Measurements from ENCODE around the gene TXK. TPM values are rescaled to one million over a fixed set of nuclear protein-coding genes. Genes with fewer than 3 reads are reported as not detected.

Gene TXK
- total RNA-seq, 1 experiment from 2014 or later: 2.6 TPM

DNA sequence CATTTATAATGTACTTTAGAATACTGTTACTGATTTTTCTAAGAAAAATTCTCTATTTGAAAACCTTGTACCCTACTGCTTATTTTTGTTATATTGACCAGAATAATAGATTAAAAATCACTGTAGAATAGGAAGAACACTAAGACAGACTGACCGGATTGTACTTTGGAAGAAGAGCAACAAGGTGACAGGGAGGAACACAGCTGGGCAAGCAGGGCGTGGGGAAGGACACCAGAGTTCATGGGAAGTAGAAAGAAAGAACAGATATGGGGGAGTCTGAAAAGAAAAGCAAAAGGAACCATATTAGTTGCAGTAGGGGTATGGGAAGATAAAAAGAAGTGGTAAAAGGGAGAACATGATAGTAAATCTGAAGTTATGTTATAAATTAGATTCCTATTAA is 38.6 kb downstream of the TXK start:
- peaks cover 13% of the 10 kb centered on the region; the same call in 1 of the 2 replicates for H3F3A ChIP-seq (ENCODE audit: insufficient read depth, low read depth)
- intact Hi-C loops (cut with micrococcal nuclease; ENCODE audit: unreplicated experiment): no loop called here
- H3K27me3 ChIP-seq (ENCODE audit: insufficient read depth, low read depth): no peaks in the 10 kb centered on the region
- H3K9me2 ChIP-seq (ENCODE audit: insufficient read depth): no peaks in the 10 kb centered on the region
- CTCF ChIA-PET: no interaction called here
- peaks cover 18% of the 10 kb centered on the region for H3K4me1 ChIP-seq (replicated peaks; ENCODE audit: insufficient read depth)
- H3K9me3 ChIP-seq (ENCODE audit: insufficient read depth, low read depth): 0 out of 2 replicates have a peak, but pooled peaks cover 5% of the 10 kb centered on the region
- no TSS peak for BruUV-seq (replicated peaks)
- DNase-seq: no peak
- H3K36me3 ChIP-seq (ENCODE audit: low read depth): no peaks in the 10 kb centered on the region
- POLR2A ChIA-PET (ENCODE audit: unreplicated experiment): interaction anchor here (0.6 kb wide), 1 partner anchor 179 kb away, joined by 3 read pairs; no protein-coding TSS in a partner anchor
- H3K4me3 ChIP-seq: no peak overlapping the region
- TF ChIP-seq CTCF (conservative IDR thresholded peaks at IDR 0.05): no peak
- TF ChIP-seq EZH2 (IDR thresholded peaks at IDR 0.05; ENCODE audit: low read depth): no peak
- H3K79me2 ChIP-seq (ENCODE audit: low read depth): no peaks in the 10 kb centered on the region
- no peak overlapping the region for H2AFZ ChIP-seq
- H3K27ac ChIP-seq: no peak overlapping the region
- H3K4me2 ChIP-seq: no peak overlapping the region
- no peaks in the 10 kb centered on the region for H4K20me1 ChIP-seq (ENCODE audit: insufficient read depth)

GRCh38 chr4:48093991-48094416 is 40.0 kb downstream of the TXK start:
- Histone ChIP-seq H3K4me3 (no peak overlapping the region), H3K4me2 (peak overlapping the region; percentile 43), H3K36me3 (ENCODE audit: low read depth) (no peaks in the 10 kb centered on the region), H3K9me2 (ENCODE audit: insufficient read depth) (no peaks in the 10 kb centered on the region), H4K20me1 (ENCODE audit: insufficient read depth) (no peaks in the 10 kb centered on the region), H3K9me3 (ENCODE audit: insufficient read depth, low read depth) (0 out of 2 replicates have a peak, but pooled peaks cover 5% of the 10 kb centered on the region), H2AFZ (no peak overlapping the region), H3F3A (ENCODE audit: insufficient read depth, low read depth) (peaks cover 13% of the 10 kb centered on the region; the same call in 1 of the 2 replicates), H3K27ac (peak overlapping the region; percentile 62), H3K79me2 (ENCODE audit: low read depth) (no peaks in the 10 kb centered on the region), H3K4me1 (replicated peaks; ENCODE audit: insufficient read depth) (peaks cover 18% of the 10 kb centered on the region), H3K27me3 (ENCODE audit: insufficient read depth, low read depth) (no peaks in the 10 kb centered on the region)
- POLR2A ChIA-PET (ENCODE audit: unreplicated experiment): interaction anchor here (0.7 kb wide), 1 partner anchor 37 kb away, joined by 3 read pairs; no protein-coding TSS in a partner anchor
- peak; percentile 74 to 86 for DNase-seq
- CTCF ChIA-PET: no interaction called here
- TF ChIP-seq EZH2 (IDR thresholded peaks at IDR 0.05; ENCODE audit: low read depth) (no peak), CTCF (conservative IDR thresholded peaks at IDR 0.05) (no peak)
- BruUV-seq (replicated peaks): no TSS peak
- intact Hi-C loops (cut with micrococcal nuclease; ENCODE audit: unreplicated experiment): loop anchor here (1.0 to 5.0 kb wide), 2 partner anchors 34 to 167 kb away; no protein-coding TSS in a partner anchor

- intact Hi-C loops (cut with micrococcal nuclease; ENCODE audit: unreplicated experiment): loop anchor here (5.0 kb wide), 1 partner anchor 163 kb away; no protein-coding TSS in a partner anchor
- H3K9me2 ChIP-seq (ENCODE audit: insufficient read depth): no peaks in the 10 kb centered on the region
- no peak overlapping the region for H3K27ac ChIP-seq
- ChIA-PET CTCF (no interaction called here), POLR2A (ENCODE audit: unreplicated experiment) (no interaction called here)
- 0 out of 2 replicates have a peak, but pooled peaks cover 5% of the 10 kb centered on the region for H3K9me3 ChIP-seq (ENCODE audit: insufficient read depth, low read depth)
- no peak overlapping the region for H3K4me2 ChIP-seq
- no peaks in the 10 kb centered on the region for H3K79me2 ChIP-seq (ENCODE audit: low read depth)
- H3K4me3 ChIP-seq: no peak overlapping the region
- H3K4me1 ChIP-seq (replicated peaks; ENCODE audit: insufficient read depth): peaks cover 29% of the 10 kb centered on the region
- no TSS peak for BruUV-seq (replicated peaks)
- H4K20me1 ChIP-seq (ENCODE audit: insufficient read depth): no peaks in the 10 kb centered on the region
- TF ChIP-seq EZH2 (IDR thresholded peaks at IDR 0.05; ENCODE audit: low read depth): no peak
- no peak for TF ChIP-seq CTCF (conservative IDR thresholded peaks at IDR 0.05)
- H3F3A ChIP-seq (ENCODE audit: insufficient read depth, low read depth): peaks cover 13% of the 10 kb centered on the region; the same call in 1 of the 2 replicates
- DNase-seq: no peak
- H2AFZ ChIP-seq: no peak overlapping the region
- no peaks in the 10 kb centered on the region for H3K27me3 ChIP-seq (ENCODE audit: insufficient read depth, low read depth)
- no peaks in the 10 kb centered on the region for H3K36me3 ChIP-seq (ENCODE audit: low read depth)
Observed at GRCh38 chr4:48090621-48091020, 43.4 kb downstream of the TXK start.
